ENCODE results near the gene BMP2.

The BMP2 gene

GRCh38 chr20:6792789-6793188 is 25.3 kb downstream of the BMP2 start:
- Histone ChIP-seq H3K36me3 (ENCODE audit: control insufficient read depth in 1 of 2, insufficient read depth in 2 of 2, low read length in 2 of 2) (no peaks in the 10 kb centered on the region), H3K27me3 (ENCODE audit: control insufficient read depth in 1 of 2, insufficient read depth in 2 of 2, low read length in 2 of 2) (no peaks in the 10 kb centered on the region), H3K9me3 (ENCODE audit: control insufficient read depth in 1 of 2, low read length in 2 of 2) (no peaks in the 10 kb centered on the region), H3K4me3 (ENCODE audit: low read depth in 1 of 2, low read length in 2 of 2) (no peak overlapping the region), H3K9ac (ENCODE audit: low read depth in 1 of 2, low read length in 2 of 2) (no peak overlapping the region), H3K27ac (ENCODE audit: low read depth, low read length) (no peak overlapping the region), H3K4me1 (ENCODE audit: control insufficient read depth in 1 of 2, insufficient read depth in 2 of 2, low read length in 2 of 2) (peaks cover 0 to 6% of the 10 kb centered on the region in 2 donors)

- Histone ChIP-seq H3K36me3 (ENCODE audit: control insufficient read depth in 1 of 2, insufficient read depth in 2 of 2, low read length in 2 of 2) (no peaks in the 10 kb centered on the region), H3K27ac (ENCODE audit: low read depth, low read length) (no peak overlapping the region), H3K4me1 (ENCODE audit: control insufficient read depth in 1 of 2, insufficient read depth in 2 of 2, low read length in 2 of 2) (no peaks in the 10 kb centered on the region), H3K9ac (ENCODE audit: low read depth in 1 of 2, low read length in 2 of 2) (no peak overlapping the region), H3K27me3 (ENCODE audit: control insufficient read depth in 1 of 2, insufficient read depth in 2 of 2, low read length in 2 of 2) (no peaks in the 10 kb centered on the region), H3K9me3 (ENCODE audit: control insufficient read depth in 1 of 2, low read length in 2 of 2) (peaks cover 0 to 6% of the 10 kb centered on the region in 2 donors), H3K4me3 (ENCODE audit: low read depth in 1 of 2, low read length in 2 of 2) (no peak overlapping the region)
Measured at GRCh38 chr20:6802227-6802626, 34.7 kb downstream of the BMP2 start.

- Histone ChIP-seq H3K27me3 (ENCODE audit: control insufficient read depth in 1 of 2, insufficient read depth in 2 of 2, low read length in 2 of 2) (no peaks in the 10 kb centered on the region), H3K9me3 (ENCODE audit: control insufficient read depth in 1 of 2, low read length in 2 of 2) (peaks cover 0 to 6% of the 10 kb centered on the region in 2 donors)
Measured at GRCh38 chr20:6806275-6806674, 38.8 kb downstream of the BMP2 start.

GRCh38 chr20:6811262-6812035 is 44.0 kb downstream of the BMP2 start:
- Histone ChIP-seq H3K9me3 (ENCODE audit: control insufficient read depth in 1 of 2, low read length in 2 of 2) (peaks cover 0 to under 1% of the 10 kb centered on the region in 2 donors), H3K36me3 (ENCODE audit: control insufficient read depth in 1 of 2, insufficient read depth in 2 of 2, low read length in 2 of 2) (no peaks in the 10 kb centered on the region), H3K27me3 (ENCODE audit: control insufficient read depth in 1 of 2, insufficient read depth in 2 of 2, low read length in 2 of 2) (no peaks in the 10 kb centered on the region), H3K4me1 (ENCODE audit: control insufficient read depth in 1 of 2, insufficient read depth in 2 of 2, low read length in 2 of 2) (no peaks in the 10 kb centered on the region), H3K4me3 (ENCODE audit: low read depth in 1 of 2, low read length in 2 of 2) (no peak overlapping the region), H3K9ac (ENCODE audit: low read depth in 1 of 2, low read length in 2 of 2) (no peak overlapping the region), H3K27ac (ENCODE audit: low read depth, low read length) (no peak overlapping the region)

More at GRCh38 chr20:6806275-6806674, 38.8 kb downstream of the BMP2 start:
- no peak overlapping the region for H3K4me3 ChIP-seq (ENCODE audit: low read depth in 1 of 2, low read length in 2 of 2)
- H3K9ac ChIP-seq (ENCODE audit: low read depth in 1 of 2, low read length in 2 of 2) = no peak overlapping the region
- H3K36me3 ChIP-seq (ENCODE audit: control insufficient read depth in 1 of 2, insufficient read depth in 2 of 2, low read length in 2 of 2) = no peaks in the 10 kb centered on the region
- no peak overlapping the region for H3K27ac ChIP-seq (ENCODE audit: low read depth, low read length)
- H3K4me1 ChIP-seq (ENCODE audit: control insufficient read depth in 1 of 2, insufficient read depth in 2 of 2, low read length in 2 of 2) = no peaks in the 10 kb centered on the region

- H3K9me3 ChIP-seq (ENCODE audit: control insufficient read depth in 1 of 2, low read length in 2 of 2) = no peaks in the 10 kb centered on the region
- H3K27ac ChIP-seq (ENCODE audit: low read depth, low read length) = no peak overlapping the region
- no peaks in the 10 kb centered on the region for H3K4me1 ChIP-seq (ENCODE audit: control insufficient read depth in 1 of 2, insufficient read depth in 2 of 2, low read length in 2 of 2)
- no peaks in the 10 kb centered on the region for H3K27me3 ChIP-seq (ENCODE audit: control insufficient read depth in 1 of 2, insufficient read depth in 2 of 2, low read length in 2 of 2)
- no peak overlapping the region for H3K4me3 ChIP-seq (ENCODE audit: low read depth in 1 of 2, low read length in 2 of 2)
- H3K36me3 ChIP-seq (ENCODE audit: control insufficient read depth in 1 of 2, insufficient read depth in 2 of 2, low read length in 2 of 2) = no peaks in the 10 kb centered on the region
- H3K9ac ChIP-seq (ENCODE audit: low read depth in 1 of 2, low read length in 2 of 2) = no peak overlapping the region
Measured at GRCh38 chr20:6812530-6812929, 45.0 kb downstream of the BMP2 start.

- Histone ChIP-seq H3K4me1 (ENCODE audit: control insufficient read depth in 1 of 2, insufficient read depth in 2 of 2, low read length in 2 of 2) (no peaks in the 10 kb centered on the region), H3K9me3 (ENCODE audit: control insufficient read depth in 1 of 2, low read length in 2 of 2) (no peaks in the 10 kb centered on the region), H3K27ac (ENCODE audit: low read depth, low read length) (no peak overlapping the region), H3K4me3 (ENCODE audit: low read depth in 1 of 2, low read length in 2 of 2) (no peak overlapping the region), H3K9ac (ENCODE audit: low read depth in 1 of 2, low read length in 2 of 2) (no peak overlapping the region), H3K36me3 (ENCODE audit: control insufficient read depth in 1 of 2, insufficient read depth in 2 of 2, low read length in 2 of 2) (no peaks in the 10 kb centered on the region), H3K27me3 (ENCODE audit: control insufficient read depth in 1 of 2, insufficient read depth in 2 of 2, low read length in 2 of 2) (no peaks in the 10 kb centered on the region)
Measured at GRCh38 chr20:6814945-6815344, 47.5 kb downstream of the BMP2 start.

GRCh38 chr20:6818033-6818808 is 50.7 kb downstream of the BMP2 start:
- no peaks in the 10 kb centered on the region for H3K36me3 ChIP-seq (ENCODE audit: control insufficient read depth in 1 of 2, insufficient read depth in 2 of 2, low read length in 2 of 2)
- H3K4me3 ChIP-seq (ENCODE audit: low read depth in 1 of 2, low read length in 2 of 2) = no peak overlapping the region
- no peak overlapping the region for H3K9ac ChIP-seq (ENCODE audit: low read depth in 1 of 2, low read length in 2 of 2)
- H3K27me3 ChIP-seq (ENCODE audit: control insufficient read depth in 1 of 2, insufficient read depth in 2 of 2, low read length in 2 of 2) = no peaks in the 10 kb centered on the region
- H3K9me3 ChIP-seq (ENCODE audit: control insufficient read depth in 1 of 2, low read length in 2 of 2) = no peaks in the 10 kb centered on the region
- no peaks in the 10 kb centered on the region for H3K4me1 ChIP-seq (ENCODE audit: control insufficient read depth in 1 of 2, insufficient read depth in 2 of 2, low read length in 2 of 2)
- H3K27ac ChIP-seq (ENCODE audit: low read depth, low read length) = no peak overlapping the region

GRCh38 chr20:6819599-6819998 is 52.1 kb downstream of the BMP2 start:
- no peak overlapping the region for H3K4me3 ChIP-seq (ENCODE audit: low read depth in 1 of 2, low read length in 2 of 2)
- no peaks in the 10 kb centered on the region for H3K27me3 ChIP-seq (ENCODE audit: control insufficient read depth in 1 of 2, insufficient read depth in 2 of 2, low read length in 2 of 2)
- H3K36me3 ChIP-seq (ENCODE audit: control insufficient read depth in 1 of 2, insufficient read depth in 2 of 2, low read length in 2 of 2) = no peaks in the 10 kb centered on the region
- no peak overlapping the region for H3K27ac ChIP-seq (ENCODE audit: low read depth, low read length)
- no peaks in the 10 kb centered on the region for H3K9me3 ChIP-seq (ENCODE audit: control insufficient read depth in 1 of 2, low read length in 2 of 2)
- H3K4me1 ChIP-seq (ENCODE audit: control insufficient read depth in 1 of 2, insufficient read depth in 2 of 2, low read length in 2 of 2) = no peaks in the 10 kb centered on the region
- H3K9ac ChIP-seq (ENCODE audit: low read depth in 1 of 2, low read length in 2 of 2) = no peak overlapping the region

- no peaks in the 10 kb centered on the region for H3K4me1 ChIP-seq (ENCODE audit: control insufficient read depth in 1 of 2, insufficient read depth in 2 of 2, low read length in 2 of 2)
- H3K27me3 ChIP-seq (ENCODE audit: control insufficient read depth in 1 of 2, insufficient read depth in 2 of 2, low read length in 2 of 2) = no peaks in the 10 kb centered on the region
- H3K36me3 ChIP-seq (ENCODE audit: control insufficient read depth in 1 of 2, insufficient read depth in 2 of 2, low read length in 2 of 2) = no peaks in the 10 kb centered on the region
- no peak overlapping the region for H3K4me3 ChIP-seq (ENCODE audit: low read depth in 1 of 2, low read length in 2 of 2)
- no peak overlapping the region for H3K9ac ChIP-seq (ENCODE audit: low read depth in 1 of 2, low read length in 2 of 2)
- H3K9me3 ChIP-seq (ENCODE audit: control insufficient read depth in 1 of 2, low read length in 2 of 2) = no peaks in the 10 kb centered on the region
- no peak overlapping the region for H3K27ac ChIP-seq (ENCODE audit: low read depth, low read length)
Measured at GRCh38 chr20:6824401-6824800, 56.9 kb downstream of the BMP2 start.

- H3K4me1 ChIP-seq (ENCODE audit: control insufficient read depth in 1 of 2, insufficient read depth in 2 of 2, low read length in 2 of 2) = no peaks in the 10 kb centered on the region
- no peak overlapping the region for H3K27ac ChIP-seq (ENCODE audit: low read depth, low read length)
- H3K9ac ChIP-seq (ENCODE audit: low read depth in 1 of 2, low read length in 2 of 2) = no peak overlapping the region
- H3K36me3 ChIP-seq (ENCODE audit: control insufficient read depth in 1 of 2, insufficient read depth in 2 of 2, low read length in 2 of 2) = no peaks in the 10 kb centered on the region
- H3K27me3 ChIP-seq (ENCODE audit: control insufficient read depth in 1 of 2, insufficient read depth in 2 of 2, low read length in 2 of 2) = no peaks in the 10 kb centered on the region
- no peaks in the 10 kb centered on the region for H3K9me3 ChIP-seq (ENCODE audit: control insufficient read depth in 1 of 2, low read length in 2 of 2)
- H3K4me3 ChIP-seq (ENCODE audit: low read depth in 1 of 2, low read length in 2 of 2) = no peak overlapping the region
Measured at GRCh38 chr20:6827472-6827871, 60.0 kb downstream of the BMP2 start.

All from duodenal mucosa (tissue), 2 donors.